ENCODE measurements around the gene BHLHA9.

The BHLHA9 gene

DNA sequence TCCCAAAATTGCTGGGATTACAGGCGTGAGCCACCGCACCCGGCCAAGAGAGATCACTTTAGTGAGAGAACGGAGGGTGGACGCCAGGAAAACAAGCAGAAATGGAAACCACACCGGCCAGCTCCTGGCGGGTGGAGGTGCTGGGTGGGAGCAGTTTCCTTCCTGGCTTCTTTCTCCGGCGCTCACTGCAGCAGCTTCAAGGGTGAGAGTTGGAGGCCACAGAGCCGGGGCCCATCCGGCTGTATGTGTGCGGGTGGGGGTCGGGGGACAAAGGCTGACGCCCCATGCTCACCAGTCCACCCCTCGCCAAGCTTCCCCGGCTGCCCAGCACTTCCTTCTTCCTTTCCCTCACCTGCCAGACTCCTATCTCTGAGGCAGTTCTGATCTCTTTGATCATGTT, 13.5 kb upstream of the BHLHA9 start:
- DNase-seq: no peak

- DNase-seq: no peak
Measured at GRCh38 chr17:1260086-1260769, 10.0 kb upstream of the BHLHA9 start.

DNA sequence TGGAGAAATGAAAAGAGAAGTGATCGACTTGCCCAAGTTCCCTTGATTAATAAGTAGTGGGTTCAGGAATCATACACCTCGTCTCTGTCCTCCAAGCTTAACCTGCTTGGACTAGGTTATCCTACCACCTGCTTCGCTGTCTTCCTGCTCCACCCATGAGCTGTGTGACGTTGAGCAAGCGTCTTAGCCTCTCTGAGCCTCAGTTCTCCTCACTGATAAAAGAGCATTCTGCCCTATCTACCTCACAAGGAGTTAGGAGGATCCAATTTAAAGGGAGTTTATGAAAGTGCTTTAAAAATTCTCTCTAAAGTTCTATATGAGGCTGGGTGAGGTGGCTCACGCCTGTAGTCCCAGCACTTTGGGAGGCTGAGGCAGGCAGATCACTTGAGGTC, 9.5 kb upstream of the BHLHA9 start:
- no peak for DNase-seq

DNA sequence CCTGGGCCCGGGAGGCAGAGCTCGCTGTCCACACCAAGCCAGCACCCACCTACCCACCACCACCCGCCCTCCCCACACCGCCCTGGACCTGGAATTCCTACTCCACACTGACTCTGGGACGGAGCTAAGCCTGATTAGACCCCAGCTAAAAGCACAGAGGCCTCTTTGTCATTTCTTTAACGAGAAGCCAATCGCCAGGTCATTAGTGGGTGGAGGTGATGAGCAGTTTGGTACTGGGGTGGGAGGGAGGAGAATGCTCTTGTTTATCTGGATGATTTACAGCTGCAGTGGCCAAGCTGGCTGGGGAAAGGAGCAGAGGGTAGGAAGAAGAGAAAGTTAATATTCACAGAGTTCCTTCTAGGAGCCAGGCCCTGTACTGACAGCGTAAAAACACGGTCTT, 6.0 kb upstream of the BHLHA9 start:
- DNase-seq: no peak

- no peak for DNase-seq
Measured at GRCh38 chr17:1267471-1267943, 2.7 kb upstream of the BHLHA9 start.

DNA sequence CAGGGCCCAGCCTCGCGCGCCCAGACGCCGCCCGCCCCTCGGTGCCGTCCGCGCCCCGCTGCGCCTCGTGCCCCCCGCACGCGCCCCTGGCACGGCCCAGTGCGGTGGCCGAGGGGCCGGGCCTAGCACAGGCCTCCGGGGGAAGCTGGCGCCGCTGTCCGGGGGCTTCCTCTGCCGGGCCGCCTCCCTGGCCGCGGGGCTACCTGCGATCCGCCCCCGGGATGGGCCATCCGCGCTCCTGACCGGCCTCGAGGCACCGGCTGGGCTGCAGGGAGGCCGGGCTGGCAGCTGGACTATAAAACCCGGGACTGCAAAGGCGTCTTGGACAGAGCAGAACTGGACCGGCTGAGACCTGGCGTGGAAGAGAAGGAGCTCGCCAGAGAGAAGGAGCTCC, 783 bp downstream of the BHLHA9 start:
- no peak for DNase-seq

DNA sequence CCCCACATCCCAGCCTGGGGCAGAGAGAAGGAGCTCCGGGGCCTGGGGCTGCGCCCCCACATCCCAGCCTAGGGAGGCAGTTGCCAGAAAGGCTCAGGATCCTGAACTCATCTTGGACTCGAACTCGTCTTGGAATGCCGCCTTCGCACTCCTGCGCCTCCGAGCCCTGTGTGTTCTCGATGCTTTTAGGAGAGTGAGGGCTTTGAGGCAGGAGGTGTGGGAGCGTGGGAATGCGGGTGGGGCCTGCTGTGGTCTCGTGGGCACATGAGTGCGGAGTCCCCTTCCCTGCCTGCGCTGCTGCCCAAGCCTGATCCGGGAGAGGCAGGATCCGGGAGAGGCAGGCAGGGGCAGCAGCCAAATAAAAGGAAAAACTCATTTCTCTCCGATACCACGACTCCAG, 1.2 kb downstream of the BHLHA9 start:
- no peak for DNase-seq

DNA sequence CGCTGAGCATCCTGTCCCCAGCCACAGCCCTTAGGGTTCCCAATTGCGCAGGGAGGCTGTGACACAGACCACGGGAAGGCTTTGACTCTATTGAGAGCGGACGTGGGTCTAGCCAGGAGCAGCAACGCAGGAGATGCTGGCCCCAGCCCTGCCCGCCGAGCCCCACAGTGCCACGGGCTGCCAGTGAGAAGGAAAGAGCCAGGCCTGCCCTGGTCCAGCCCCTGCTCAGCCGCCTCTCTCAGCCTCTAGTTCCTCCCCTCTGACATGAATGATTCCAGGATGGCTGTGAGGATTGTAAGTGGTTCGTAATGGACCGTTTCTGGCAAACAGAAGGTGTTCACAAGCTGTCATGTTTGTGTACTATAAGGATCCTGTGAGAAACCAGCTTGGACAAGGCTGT, 2.5 kb downstream of the BHLHA9 start:
- DNase-seq: no peak

- no peak for DNase-seq
Measured at GRCh38 chr17:1273492-1274244, 3.4 kb downstream of the BHLHA9 start.

DNA sequence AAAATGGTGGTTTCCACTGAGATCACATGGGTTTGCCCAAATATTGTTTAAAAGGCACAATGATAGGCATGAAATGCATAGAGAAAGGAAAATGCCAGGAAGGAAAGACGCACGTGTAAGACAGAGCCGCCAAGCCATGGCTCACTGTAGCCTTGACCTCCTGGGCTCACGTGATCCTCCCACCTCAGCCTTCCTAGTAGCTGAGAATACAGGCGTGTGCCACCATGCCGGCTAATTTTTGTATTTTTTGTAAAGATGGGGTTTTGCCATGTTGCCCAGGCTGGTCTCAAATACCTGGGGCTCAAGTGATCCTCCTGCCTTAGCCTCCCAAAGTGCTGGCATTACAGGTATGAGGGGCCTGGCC, 4.0 kb downstream of the BHLHA9 start:
- DNase-seq: no peak

- DNase-seq: no peak
Measured at GRCh38 chr17:1275205-1275961, 5.1 kb downstream of the BHLHA9 start.

- DNase-seq: peak; percentile 41
Measured at GRCh38 chr17:1275962-1276736, 5.9 kb downstream of the BHLHA9 start.

DNA sequence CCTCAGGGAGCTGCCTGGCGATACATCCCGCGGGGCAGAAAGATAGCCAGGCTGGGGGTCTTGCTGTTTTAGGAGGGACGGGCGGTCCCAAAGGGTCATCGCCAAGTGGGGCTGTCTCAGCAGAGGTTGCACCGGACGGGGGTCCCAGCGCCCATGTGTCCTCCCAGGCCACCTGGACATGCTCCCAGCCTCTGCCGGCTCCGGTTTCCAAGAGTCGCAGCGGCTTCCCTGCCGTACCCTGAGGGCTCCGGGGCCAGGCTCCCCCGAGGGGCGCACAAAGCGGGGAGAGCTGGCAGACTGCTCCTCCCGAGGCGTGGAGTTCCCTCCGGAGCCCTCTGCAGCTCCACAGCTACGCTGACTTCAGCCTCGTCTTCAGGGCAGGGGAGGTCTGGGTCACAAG, 10.4 kb downstream of the BHLHA9 start:
- no peak for DNase-seq

DNA sequence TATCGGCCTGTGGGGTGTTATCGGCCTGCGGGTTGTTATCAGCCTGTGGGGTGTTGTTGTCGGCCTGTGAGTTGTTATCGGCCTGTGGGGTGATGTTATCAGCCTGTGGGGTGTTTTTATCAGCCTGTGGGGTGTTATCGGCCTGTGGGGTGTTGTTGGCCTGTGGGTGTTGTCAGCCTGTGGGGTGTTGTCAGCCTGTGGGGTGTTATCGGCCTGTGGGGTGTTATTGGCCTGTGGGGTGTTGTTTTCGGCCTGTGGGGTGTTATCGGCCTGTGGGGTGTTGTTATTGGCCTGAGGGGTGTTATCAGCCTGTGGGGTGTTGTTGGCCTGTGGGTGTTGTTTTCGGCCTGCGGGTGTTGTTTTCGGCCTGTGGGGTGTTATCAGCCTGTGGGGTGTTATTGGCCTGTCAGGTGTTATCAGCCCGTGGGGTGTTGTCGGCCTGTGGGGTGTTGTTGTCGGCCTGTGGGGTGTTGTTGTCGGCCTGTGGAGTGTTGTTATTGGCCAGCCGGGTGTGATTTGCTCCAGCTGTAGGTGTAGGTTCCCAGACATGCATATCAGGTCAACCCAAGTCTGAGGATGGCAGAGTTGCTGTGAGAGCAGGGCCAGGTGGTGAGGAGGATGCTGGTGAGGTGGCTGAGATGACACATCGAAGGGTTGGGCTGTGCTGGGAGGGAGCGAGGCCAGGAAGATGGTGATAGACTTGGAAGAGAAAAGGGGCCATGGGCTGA, 16.3 kb downstream of the BHLHA9 start:
- DNase-seq: no peak

DNA sequence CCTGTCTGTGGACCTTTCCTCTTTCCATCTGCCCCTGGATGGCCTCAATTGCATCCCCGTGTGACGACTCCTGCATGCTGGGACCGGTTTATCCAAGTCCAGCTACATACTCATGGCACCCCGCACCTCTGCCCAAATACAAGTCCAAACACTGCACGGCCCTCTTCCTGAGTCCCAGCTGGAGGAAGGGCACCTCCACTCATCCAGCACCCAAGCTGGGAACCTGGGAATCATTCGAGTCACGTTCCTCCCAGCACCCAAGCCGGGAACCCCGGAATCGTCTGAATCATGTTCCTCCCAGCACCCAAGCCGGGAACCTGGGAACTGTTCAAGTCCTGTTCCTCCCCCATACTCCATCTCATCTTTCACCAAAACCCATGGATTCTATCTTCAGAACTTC, 19.5 kb downstream of the BHLHA9 start:
- DNase-seq: no peak

GRCh38 chr17:1290676-1291075, 20.4 kb downstream of the BHLHA9 start:
- DNase-seq: no peak

- no peak for DNase-seq
Measured at GRCh38 chr17:1294157-1294717, 24.0 kb downstream of the BHLHA9 start.

- no peak for DNase-seq
Measured at GRCh38 chr17:1298606-1299005, 28.4 kb downstream of the BHLHA9 start.

GRCh38 chr17:1299552-1300370, 29.5 kb downstream of the BHLHA9 start:
- no peak for DNase-seq

- DNase-seq: no peak
Measured at GRCh38 chr17:1300371-1300905, 30.2 kb downstream of the BHLHA9 start.

- no peak for DNase-seq
Measured at GRCh38 chr17:1301546-1301945, 31.3 kb downstream of the BHLHA9 start.
